ENCODE measurements around the gene ING5.

ING5 gene

GRCh38 chr2:241672243-241673188 lies 29.3 kb upstream of the ING5 start:
- DNase-seq = no peak

DNA sequence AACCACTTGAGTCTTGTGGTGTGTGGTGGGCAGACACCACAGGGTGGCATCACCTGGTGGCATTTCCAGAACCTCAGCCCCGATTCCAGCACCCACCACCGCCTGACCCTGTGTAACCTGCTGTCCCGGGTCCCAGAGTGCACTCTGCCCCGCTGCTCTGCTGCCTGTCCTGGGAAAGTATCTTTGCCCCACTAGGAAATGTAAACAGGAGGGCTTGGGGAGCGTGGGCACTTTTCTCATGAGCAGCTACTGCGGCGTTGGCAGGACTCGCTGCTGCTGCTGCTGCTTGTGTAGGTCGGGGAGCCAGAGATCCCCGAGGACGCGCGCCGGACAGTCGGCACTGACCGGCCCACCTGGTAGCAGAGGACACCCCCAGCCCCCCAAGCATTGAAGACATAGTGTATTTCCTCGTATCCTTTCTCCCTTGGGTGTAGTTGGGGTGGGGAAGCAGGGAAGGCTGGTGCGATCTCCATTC lies 28.6 kb upstream of the ING5 start:
- DNase-seq = no peak

DNA sequence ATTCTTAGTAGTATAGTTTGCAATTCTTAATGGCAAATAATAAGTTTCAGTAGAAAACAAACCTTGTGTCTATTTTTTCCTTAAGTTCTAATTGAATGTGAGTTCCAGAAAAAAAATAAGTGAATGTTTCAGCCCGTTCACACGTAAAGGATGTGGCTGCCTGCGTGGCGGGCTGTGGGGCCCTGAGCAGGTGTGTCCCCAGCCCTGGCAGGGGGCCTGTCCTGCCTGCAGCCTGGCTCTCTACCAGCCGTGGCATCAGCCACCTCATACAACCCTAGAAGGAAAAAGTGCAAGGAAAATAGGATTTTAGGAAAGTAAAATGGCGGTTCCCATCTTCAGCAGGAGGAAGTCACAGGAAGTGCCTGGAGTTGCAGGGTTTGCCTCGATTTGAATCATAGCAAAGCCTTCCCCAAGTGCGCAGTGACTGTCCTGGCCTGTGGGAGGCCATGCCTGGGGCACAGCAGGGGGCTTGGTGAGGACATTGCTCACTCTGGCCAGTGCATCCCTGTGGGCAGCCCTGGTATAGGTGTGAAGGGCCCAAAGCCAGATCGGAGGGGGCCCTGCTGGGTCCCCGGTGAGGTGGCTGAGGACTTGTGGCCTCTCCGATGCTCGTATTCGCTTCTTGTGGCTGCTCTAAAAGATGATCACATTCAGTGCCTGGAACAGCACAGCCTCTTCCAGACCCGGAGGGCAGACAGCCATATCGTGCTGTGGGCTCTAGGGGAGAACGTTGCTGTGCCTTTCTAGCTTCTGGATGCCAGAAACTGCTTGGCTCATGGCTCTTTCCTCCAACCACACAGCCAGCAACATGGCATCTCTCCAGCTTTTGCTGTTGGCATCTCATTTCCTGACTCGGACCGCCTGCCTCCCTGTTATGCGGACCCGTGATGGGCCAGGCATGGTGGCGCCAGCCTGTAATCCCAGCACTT lies 27.8 kb upstream of the ING5 start:
- no peak for DNase-seq

DNA sequence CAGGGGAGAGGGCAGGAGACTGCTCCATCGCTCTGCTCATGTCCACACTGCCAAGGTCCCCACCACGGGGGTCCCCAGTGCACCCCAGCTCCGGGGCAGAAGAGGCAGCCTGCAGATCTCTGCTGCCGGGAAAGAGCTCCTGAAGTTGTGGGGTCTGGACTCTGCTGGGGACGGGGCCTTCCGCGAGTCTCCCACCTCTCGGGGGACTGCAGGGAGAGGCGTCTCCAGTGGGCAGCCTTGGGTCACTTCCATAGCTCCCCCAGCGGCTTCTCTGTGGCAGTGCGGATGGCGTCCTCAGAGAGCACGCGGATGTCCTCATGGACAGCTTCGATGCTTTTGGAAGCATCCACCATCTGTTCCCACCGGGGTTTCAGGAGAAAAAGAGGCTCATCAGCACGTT lies 26.0 kb upstream of the ING5 start:
- no peak for DNase-seq

GRCh38 chr2:241676665-241677064 lies 25.2 kb upstream of the ING5 start:
- no peak for DNase-seq

DNA sequence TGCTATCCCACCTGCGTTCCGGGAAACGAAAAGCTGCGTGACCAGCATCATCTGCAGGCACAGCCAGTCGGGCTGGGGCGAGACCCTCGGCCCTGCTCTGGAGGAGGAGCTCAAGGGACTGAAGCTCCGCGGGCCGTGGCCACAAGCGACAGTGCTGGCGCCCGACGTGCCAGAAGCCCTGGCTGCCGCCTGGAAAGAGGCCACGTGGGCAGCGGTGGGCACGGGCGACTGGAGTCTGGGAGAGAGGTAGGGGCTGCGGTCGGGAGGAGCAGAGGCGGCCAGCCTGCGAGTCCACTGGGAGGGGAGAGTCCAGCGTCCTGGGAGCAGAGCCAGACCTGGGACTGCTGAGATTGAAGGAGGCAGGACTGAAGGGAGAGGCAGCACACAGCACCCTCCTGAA lies 24.4 kb upstream of the ING5 start:
- DNase-seq = no peak

GRCh38 chr2:241678307-241678706 lies 23.5 kb upstream of the ING5 start:
- no peak for DNase-seq

GRCh38 chr2:241678784-241679540 lies 22.9 kb upstream of the ING5 start:
- DNase-seq = no peak

DNA sequence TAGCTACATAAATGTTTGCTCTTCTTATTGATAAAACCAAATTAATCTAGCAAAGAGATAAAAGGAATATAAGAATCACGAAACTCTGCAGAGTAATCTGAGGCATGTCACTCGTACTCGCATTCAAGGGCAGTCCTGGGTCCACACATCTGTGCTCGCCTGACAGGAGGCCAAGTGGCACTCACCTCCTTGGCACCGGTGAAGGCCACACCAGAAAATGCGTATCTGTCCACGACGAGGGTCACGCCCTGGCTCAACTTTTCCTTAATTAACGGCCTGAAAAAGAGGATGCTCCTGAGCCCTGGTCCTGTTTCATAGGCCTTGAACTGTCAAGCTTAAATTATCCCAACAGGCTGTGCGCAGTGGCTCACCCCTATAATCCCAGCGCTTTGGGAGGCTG lies 21.8 kb upstream of the ING5 start:
- no peak for DNase-seq

GRCh38 chr2:241680827-241681599 lies 20.8 kb upstream of the ING5 start:
- DNase-seq = peak; percentile 47

DNA sequence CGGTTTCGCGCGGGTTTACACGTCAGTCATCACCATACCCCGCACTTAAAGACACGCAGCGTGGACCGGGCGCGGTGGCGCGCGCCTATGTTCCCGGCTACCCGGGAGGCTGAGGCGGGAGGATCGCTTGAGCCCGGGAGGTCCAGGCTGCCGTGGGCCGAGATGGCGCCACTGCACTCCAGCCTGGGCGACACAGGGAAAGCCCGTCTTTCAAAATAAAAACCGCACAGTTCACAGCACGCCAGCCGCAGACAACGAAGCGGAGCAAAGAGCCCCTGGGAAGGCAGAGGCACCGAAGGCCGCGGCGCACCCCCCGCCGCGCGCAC lies 15.6 kb upstream of the ING5 start:
- no peak for DNase-seq

GRCh38 chr2:241686650-241687425 lies 15.0 kb upstream of the ING5 start, which contains the start of gene DTYMK:
DTYMK (minus strand) TSS chr2:241686815; CDS start chr2:241686783, 32 bp downstream.
- peak; percentile 91 for DNase-seq

- no peak for DNase-seq
These were observed 12.5 kb upstream of the ING5 start for GRCh38 chr2:241689306-241689705.

DNA sequence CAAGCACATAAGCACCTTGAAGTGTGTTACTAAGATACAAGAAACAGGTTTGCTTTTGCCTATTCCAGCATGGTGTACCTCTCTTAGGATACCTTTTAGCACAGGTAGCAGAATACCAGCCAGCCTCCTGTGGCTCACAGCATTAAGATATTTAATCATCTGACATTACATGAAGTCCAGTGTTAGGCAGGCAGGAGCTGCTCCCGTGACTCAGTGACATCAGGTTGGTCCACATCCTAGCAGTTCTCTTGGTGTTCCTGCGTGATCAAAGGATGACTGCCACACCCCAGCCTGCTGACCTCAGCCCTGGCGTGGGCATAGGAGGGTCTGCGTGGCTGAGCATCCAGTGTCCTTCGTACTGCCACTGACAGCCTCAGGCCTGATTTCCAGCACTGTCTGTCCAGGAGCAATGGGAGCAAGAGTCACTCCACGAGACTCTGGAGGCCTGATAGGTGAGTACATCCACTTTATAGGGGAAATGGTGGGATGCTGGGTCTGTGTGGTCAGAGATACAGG lies 11.6 kb upstream of the ING5 start:
- no peak for DNase-seq

DNA sequence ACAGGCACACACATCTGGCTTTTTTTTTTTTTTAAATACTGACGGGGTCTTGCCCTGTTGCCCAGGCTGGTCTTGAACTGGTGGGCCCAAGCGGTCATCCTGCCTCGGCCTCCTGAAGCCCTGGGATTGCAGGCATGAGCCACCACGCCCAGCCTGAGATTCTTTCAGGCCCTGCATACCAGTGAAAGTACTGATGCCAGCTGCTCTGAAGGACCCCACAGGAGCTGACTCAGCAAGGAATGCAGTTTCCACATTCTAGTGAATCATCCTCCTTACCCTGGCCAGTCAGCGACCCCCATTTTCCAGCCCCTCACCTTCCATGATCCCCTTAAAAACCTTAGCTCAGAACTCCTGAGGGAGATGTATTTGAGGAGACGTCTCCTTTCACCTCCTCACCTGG lies 9.4 kb upstream of the ING5 start:
- DNase-seq = no peak

GRCh38 chr2:241695651-241696050 lies 6.2 kb upstream of the ING5 start:
- DNase-seq = no peak

- no peak for DNase-seq
These were observed 765 bp upstream of the ING5 start for GRCh38 chr2:241701149-241701398.

DNA sequence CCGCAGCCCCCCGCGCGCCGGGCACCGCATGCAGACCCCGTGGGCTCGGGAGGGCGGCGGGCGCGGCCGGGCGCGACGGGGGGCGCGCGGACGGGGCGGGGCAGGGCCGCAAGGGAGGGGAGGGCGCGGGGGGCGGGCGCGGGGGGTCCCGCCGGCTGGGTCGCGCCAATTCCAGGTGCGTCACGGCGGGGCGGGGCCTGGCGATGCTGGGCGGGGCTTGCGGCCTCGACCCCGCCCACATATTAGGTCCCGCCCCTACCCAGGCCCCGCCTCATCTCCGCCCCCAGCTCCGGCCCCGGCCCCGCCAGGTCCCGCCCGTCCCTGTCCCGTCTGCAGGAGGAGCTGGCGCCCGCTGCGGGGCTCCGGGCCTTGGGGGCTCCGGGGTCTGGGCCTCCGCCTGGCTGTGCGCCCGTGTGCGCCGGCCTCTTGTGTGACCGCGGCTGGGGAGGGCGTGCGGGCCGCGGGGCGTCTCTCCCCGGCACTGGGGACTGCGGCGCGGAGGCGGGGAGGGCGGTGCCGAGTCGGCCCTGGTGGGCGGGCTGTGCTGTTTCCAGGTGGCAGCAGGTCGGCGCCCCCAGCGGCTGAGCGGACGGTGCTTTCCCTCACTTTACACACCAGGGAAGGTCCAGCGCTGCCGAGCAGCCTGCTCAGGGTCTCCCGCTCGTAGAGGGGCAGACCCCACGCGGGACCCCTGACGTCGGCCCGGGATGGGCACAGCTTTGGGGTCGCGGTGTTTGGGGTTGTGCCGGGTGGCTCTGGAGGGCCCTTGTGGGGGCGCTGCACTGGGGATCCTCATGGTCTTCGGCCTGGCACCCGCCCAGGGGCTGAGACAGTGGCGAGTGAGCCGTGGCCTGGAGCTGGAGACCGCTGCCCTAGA lies 554 bp downstream of the ING5 start:
- peak; percentile 55 for DNase-seq

DNA sequence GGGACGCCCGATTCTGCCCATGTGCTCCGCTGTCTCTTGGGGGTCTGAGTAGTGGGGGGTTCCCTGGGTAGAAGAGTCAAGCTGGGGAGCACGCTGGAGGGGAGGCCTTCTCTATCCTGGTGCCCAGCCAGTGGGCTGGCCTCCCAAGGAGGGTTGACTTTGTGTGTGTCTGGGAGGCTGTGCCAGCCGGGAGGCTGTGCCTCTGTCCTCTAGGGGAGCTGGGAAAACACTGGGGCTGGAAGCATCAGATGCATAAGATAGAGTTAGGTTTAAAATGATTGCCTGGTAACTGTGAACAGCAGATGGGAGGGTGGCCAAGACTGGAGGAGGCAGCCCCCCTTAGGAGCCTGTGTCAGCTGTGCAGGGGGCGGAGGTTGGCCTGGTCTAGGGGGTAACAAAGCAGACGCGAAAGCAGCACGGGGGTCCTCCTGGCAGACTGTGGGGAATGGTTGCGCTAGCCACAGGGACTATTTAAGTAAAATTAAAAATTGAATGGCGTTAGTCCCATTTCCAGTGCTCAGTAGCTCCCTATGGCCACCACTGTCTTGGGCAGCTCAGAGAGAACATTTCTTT lies 1.3 kb downstream of the ING5 start:
- no peak for DNase-seq

GRCh38 chr2:241706537-241706936 lies 4.7 kb downstream of the ING5 start:
- no peak for DNase-seq
